Measurements from ENCODE around the gene NCKAP1. TPM values are rescaled to one million over a fixed set of nuclear protein-coding genes. Genes with fewer than 3 reads are reported as not detected.
"Not testable (repeated sequence)": the region's sequence is repeated elsewhere in the genome, so short reads cannot be mapped to it uniquely, and the experiment has no call there.

NCKAP1 gene
- total RNA-seq, 4 donors from 2014 or later: 114 to 144 (median 124) TPM

DNA sequence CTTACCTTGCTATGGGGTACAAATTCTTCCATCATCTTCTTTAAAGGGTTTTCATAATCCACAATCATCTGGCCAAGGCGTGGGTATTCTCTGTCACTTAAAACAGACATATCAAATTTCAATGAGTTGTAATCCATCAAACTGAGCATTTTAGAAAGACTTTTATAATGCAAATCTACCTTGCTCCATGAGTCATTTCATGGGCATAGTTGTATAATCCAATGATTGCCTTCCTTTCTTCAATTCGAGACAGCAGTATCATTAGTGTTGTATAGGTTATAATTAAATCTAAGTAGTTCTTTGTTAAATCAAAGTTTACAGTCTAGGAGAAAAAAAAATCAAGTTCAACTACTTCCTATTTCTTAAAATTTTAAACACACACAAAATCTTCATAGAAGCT lies 36.3 kb downstream of the NCKAP1 start:
- DNase-seq (ENCODE audit: low spot score): no peak
- TF ChIP-seq, protein P1, sequence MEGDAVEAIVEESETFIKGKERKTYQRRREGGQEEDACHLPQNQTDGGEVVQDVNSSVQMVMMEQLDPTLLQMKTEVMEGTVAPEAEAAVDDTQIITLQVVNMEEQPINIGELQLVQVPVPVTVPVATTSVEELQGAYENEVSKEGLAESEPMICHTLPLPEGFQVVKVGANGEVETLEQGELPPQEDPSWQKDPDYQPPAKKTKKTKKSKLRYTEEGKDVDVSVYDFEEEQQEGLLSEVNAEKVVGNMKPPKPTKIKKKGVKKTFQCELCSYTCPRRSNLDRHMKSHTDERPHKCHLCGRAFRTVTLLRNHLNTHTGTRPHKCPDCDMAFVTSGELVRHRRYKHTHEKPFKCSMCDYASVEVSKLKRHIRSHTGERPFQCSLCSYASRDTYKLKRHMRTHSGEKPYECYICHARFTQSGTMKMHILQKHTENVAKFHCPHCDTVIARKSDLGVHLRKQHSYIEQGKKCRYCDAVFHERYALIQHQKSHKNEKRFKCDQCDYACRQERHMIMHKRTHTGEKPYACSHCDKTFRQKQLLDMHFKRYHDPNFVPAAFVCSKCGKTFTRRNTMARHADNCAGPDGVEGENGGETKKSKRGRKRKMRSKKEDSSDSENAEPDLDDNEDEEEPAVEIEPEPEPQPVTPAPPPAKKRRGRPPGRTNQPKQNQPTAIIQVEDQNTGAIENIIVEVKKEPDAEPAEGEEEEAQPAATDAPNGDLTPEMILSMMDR (IDR thresholded peaks at IDR 0.05): no peak
- no peak for ATAC-seq (ENCODE audit: low FRiP score)

- TF ChIP-seq, protein P1 (IDR thresholded peaks at IDR 0.05): no peak
- DNase-seq (ENCODE audit: low spot score): no peak
- no peak for ATAC-seq (ENCODE audit: low FRiP score)
Measured at GRCh38 chr2:183000846-183001245, 37.4 kb downstream of the NCKAP1 start.

DNA sequence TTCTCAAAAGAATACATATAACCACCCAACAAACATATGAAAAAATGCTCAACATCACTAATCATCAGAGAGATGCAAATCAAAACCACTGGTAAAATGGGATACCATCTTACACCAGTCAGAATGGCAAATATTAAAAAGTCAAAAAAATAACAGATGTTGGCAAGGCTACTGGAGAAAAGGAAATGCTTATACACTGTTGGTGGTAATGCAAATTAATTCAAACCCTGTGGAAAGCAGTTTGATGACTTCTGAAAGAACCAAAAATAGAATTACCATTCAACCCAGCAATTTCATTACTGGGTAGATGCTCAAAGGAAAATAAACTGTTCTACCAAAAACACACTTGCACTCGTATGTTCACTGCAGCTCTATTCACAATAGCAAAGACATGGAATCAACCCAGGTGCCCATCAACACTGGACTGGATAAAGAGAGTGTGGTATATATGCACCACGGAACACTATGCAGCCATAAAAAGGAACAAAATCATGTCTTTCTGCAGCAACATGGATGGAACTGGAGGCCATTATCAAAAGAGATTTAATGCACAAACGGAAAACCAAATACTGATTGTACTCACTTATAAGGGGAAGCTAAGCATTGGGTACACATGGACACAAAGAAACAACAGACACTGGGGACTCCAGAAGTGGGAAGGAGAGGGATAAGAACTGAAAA lies 38.8 kb downstream of the NCKAP1 start:
- DNase-seq (ENCODE audit: low spot score): no peak
- no peak for ATAC-seq (ENCODE audit: low FRiP score)
- TF ChIP-seq, protein P1 (IDR thresholded peaks at IDR 0.05): no peak

DNA sequence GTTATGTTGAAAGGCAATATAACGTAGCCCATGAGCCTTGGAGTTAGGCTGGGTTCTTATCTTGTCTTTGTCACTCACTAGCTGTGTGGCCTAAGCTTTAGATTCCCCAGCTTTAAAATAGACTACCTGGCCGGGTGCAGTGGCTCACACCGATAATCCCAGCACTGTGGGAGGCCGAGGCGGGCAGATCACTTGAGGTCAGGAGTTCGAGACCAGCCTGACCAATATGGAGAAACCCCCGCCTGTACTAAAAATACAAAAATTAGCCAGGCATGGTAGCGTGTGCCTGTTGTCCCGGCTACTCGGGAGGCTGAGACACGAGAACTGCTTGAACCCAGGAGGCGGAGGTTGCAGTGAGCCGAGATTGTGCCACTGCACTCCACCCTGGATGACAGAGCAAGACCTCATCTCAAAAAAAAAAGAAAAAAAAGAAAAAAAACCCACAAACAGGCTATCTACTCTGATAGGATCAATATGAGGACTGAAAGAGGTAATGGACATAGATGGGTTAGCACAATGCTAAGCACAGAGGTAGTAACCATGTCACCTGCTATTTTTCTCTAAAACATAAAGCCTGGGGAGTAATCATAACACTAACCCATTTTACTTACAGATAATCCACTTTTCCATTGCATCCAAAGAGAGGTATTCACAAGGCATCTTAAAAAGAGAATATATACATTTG lies 43.9 kb downstream of the NCKAP1 start:
- DNase-seq (ENCODE audit: low spot score): no peak
- no peak for ATAC-seq (ENCODE audit: low FRiP score)
- TF ChIP-seq, protein P1 (IDR thresholded peaks at IDR 0.05): no peak

- TF ChIP-seq, protein P1 (IDR thresholded peaks at IDR 0.05): no peak
- no peak for DNase-seq (ENCODE audit: low spot score)
- ATAC-seq (ENCODE audit: low FRiP score): no peak
Measured at GRCh38 chr2:182982941-182983340, 55.3 kb downstream of the NCKAP1 start.

DNA sequence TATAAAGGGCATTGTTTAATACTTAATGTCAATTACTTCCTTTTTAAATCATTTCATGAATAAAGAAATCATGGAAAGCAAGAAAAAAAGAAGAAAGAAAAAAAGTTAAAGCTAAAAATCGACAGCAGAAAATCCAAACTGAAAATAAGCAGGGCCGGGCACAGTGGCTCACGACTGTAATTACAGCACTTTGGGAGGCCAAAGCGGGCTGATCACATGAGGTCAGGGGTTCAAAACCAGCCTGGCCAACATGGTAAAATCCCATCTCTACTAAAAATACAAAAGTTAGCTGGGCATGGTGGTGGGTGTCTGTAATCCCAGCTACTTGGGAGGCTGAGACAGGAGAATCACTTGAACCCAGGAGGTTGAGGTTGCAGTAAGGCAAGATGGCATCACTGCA lies 56.8 kb downstream of the NCKAP1 start:
- DNase-seq (ENCODE audit: low spot score); ATAC-seq (ENCODE audit: low FRiP score): not testable (repeated sequence)

DNA sequence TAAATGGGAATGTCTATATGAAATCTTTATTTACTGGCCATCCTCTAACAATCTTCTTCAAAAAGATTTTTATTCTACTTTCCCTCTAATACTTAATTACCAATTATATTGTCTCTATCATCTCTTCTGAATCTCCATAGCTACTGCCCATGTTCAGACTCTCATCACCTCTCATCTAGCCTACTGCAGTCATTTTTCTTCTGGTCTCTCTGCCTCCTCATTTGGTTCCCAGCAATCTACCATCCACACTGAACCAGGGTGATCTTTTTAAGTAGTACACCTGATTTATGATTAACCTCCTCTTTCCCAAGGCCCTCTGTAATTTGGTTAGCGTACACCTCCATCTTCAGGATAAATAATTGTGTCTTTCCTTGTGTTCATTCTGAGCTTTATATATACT lies 57.6 kb downstream of the NCKAP1 start:
- DNase-seq (ENCODE audit: low spot score): no peak
- TF ChIP-seq, protein P1 (IDR thresholded peaks at IDR 0.05): no peak
- no peak for ATAC-seq (ENCODE audit: low FRiP score)

Measured in omental fat pad (tissue), 4 donors.